Measurements from ENCODE around the gene TMC4.
A peak's percentile ranks its signal among the peaks of the same experiment; 100 is the strongest.

The TMC4 gene

GRCh38 chr19:54136086-54136863 is 36.7 kb downstream of the TMC4 start:
- DNase-seq (ENCODE audit: insufficient read length, low spot score) (no peak), FAIRE-seq (peak; percentile 56)

DNA sequence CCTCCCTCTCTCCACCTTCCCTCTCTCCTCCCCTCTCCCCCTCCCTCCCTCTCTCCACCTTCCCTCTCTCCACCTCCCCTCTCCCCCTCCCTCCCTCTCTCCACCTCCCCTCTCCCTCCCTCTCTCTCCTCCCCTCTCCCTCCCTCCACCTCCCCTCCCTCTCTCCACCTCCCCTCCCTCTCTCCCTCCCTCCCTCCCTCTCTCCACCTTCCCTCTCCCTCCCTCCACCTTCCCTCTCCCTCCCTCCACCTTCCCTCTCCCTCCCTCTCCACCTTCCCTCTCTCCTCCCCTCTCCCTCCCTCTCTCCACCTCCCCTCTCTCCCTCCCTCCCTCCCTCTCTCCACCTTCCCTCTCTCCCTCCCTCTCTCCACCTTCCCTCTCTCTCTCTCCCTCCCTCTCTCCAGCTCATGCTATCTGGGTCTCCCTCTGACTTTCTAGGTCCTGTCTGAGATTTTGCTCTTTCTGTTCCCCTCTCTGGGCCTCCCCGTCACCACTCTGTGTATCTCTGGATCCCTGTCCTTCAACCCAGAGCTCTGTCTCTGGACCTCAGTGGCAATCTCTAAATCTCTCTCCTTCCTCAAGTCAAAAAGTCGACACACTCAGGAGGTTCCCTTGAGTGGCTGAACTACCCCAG is 38.9 kb downstream of the TMC4 start:
- FAIRE-seq = no peak

DNA sequence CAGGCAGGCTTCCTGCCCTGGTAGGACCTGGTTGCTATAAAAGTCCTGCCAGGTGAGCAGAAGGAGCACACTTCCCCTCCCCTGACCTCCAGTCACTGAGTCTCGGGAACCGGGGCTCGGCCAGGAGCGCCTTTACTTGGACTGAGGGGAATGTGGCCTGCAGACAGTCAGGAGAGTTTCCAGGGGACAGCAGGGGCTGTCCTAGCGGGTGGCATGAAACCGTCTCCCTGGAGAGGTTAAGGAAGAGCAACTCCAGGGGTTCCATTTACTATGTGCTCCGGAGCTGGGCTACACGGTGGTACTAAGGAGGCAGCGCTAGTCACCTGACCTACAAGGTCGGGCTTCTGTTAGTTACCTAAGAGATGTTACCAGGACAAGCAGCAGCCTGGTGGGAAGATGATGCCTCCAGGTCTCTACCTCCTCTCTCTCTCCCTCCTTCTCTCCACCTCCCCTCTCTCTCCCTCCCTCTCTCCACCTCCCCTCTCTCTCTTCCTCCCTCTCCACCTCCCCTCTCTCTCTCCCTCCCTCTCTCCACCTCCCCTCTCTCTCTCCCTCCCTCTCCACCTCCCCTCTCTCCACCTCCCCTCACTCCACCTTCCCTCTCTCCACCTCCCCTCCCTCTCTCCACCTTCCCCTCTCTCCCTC is 39.5 kb downstream of the TMC4 start:
- DNase-seq (ENCODE audit: insufficient read length, low spot score) (no peak), FAIRE-seq (no peak)

More for the DNA sequence above, 38.9 kb downstream of the TMC4 start:
- DNase-seq (ENCODE audit: insufficient read length, low spot score) = no peak

- DNase-seq (ENCODE audit: insufficient read length, low spot score) (no peak), FAIRE-seq (no peak)
These were observed 43.4 kb downstream of the TMC4 start for GRCh38 chr19:54129617-54129996.

- DNase-seq (ENCODE audit: insufficient read length, low spot score) (no peak), FAIRE-seq (no peak)
These were observed 44.0 kb downstream of the TMC4 start for GRCh38 chr19:54128796-54129616.

DNA sequence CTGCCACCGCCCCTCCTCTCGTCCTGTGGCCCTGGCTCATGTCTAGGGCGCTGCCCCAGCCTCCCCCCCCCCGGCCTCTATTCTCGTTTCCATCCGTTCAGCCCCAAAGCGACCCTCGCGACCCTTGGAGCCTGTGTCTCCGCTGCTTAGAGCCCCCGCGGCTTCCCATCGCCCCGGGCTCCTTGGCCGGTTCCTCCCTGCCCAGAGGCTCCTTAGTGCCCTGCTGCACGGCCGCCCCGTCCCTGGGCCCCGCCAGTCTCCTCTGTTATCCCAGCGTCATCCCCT is 44.6 kb downstream of the TMC4 start:
- FAIRE-seq (no peak), DNase-seq (ENCODE audit: insufficient read length, low spot score) (no peak)

DNA sequence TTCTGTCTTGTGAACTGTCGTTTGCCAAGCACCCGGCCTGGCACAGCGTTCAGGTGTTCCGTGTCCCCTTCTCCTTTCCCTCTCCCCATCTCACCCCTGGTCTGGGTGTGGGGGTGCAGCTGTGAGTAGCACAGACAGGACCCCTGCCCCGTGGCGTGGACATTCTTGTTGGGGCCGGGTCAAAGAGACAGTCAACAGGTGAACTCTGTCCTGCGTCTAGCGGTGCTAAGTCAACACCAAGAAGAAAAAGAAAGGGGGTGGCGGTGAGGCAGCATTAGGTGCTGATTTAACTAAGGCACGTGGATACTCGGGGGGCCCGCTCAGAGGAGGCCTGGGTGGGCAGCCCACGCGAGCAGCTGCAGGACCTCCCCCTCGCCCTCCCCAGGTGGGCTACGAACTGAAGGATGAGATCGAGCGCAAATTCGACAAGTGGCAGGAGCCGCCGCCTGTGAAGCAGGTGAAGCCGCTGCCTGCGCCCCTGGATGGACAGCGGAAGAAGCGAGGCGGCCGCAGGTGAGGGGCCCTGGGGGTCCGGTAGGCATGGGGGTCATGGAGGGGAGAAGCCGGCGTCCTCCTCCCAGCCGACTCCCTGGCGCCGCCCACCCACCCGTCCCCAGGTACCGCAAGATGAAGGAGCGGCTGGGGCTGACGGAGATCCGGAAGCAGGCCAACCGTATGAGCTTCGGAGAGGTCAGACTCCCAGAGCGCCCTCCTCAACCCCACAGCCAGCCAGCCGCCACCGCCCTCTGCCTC is 45.1 kb downstream of the TMC4 start:
- DNase-seq (ENCODE audit: insufficient read length, low spot score) (no peak), FAIRE-seq (no peak)

GRCh38 chr19:54125713-54126112 is 47.2 kb downstream of the TMC4 start:
- FAIRE-seq (no peak), DNase-seq (ENCODE audit: insufficient read length, low spot score) (no peak)

GRCh38 chr19:54124393-54124792 is 48.6 kb downstream of the TMC4 start:
- FAIRE-seq = no peak

GRCh38 chr19:54123682-54124081 is 49.3 kb downstream of the TMC4 start:
- DNase-seq (ENCODE audit: insufficient read length, low spot score) (no peak), FAIRE-seq (no peak)

More at GRCh38 chr19:54124393-54124792, 48.6 kb downstream of the TMC4 start:
- DNase-seq (ENCODE audit: insufficient read length, low spot score) = no peak

DNA sequence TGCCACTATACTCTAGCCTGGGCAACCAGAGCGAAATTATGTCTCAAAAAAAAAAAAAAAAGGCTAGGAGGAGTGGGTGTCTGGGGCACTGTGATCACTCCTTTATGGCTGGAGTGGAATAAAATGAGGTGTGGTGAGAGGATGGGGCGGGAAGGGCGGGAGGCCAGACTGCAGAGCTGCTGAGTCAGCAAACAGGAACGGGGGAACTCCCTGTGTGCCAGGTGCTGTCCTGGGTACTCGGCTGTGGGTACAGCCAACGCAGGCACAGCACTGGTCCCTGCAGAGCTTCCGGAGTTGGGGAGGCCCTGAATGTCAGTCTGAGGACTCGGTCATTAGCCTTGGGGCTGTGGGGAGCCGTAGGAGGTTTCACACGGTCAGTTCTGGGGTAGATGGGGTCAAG is 51.7 kb downstream of the TMC4 start:
- DNase-seq (ENCODE audit: insufficient read length, low spot score) = no peak
- FAIRE-seq = no peak

GRCh38 chr19:54115109-54116063 is 57.6 kb downstream of the TMC4 start, which contains the start of the genes PRPF31 and TFPT:
Gene PRPF31 (plus strand): TSS chr19:54115754. CDS start chr19:54118279, 2,525 bp downstream.
Gene TFPT (minus strand): TSS chr19:54115657. CDS start chr19:54115269, 388 bp downstream.
- FAIRE-seq = peak; percentile 100
- peak; percentile 96 for DNase-seq (ENCODE audit: insufficient read length, low spot score)

GRCh38 chr19:54114340-54115108 is 58.4 kb downstream of the TMC4 start:
- FAIRE-seq (peak; percentile 78), DNase-seq (ENCODE audit: insufficient read length, low spot score) (peak; percentile 52)

Measured in GM19239 (cell line).